K562 (cell line): ENCODE results near the gene FAM83D. TPM values are rescaled to one million over a fixed set of nuclear protein-coding genes. Genes with fewer than 3 reads are reported as not detected.

ENCODE experiments used
- BRF1 ChIP-seq: IDR thresholded peaks from 3 replicates; pipeline ENCODE4 v1.6.1; 2011; ENCODE audit warnings: borderline replicate concordance, mild to moderate bottlenecking; ENCODE audit not compliant: insufficient read length; ENCODE audit errors: extremely low read depth
- DMBX1 ChIP-seq: fragments of 250-450 bp; sonication (Bioruptor Pico); IDR thresholded peaks from 2 replicates; pipeline ENCODE4 v1.8.0; 2022; ENCODE audit warnings: inconsistent platforms, mild to moderate bottlenecking, moderate library complexity, borderline replicate concordance
- EP300 ChIP-seq: IDR thresholded peaks from 2 replicates; pipeline ENCODE4 v1.6.1; 2012; ENCODE audit warnings: low read length, improper control_type of control experiment
- FOXK1 ChIP-seq: sonication (generic); formaldehyde crosslinking; IDR thresholded peaks from 2 replicates; pipeline ENCODE4 v1.8.0; 2022; ENCODE audit warnings: missing genetic modification reagents, mild to moderate bottlenecking, borderline replicate concordance
- FOXM1 ChIP-seq, 2 experiments: fragments of 450-650 bp in 1 of 2; sonication (generic) in 1 of 2; formaldehyde crosslinking in 1 of 2; IDR thresholded peaks; 2 replicates each; pipeline versions ENCODE4 v1.6.1 to v1.9.0; 2017 to 2022; ENCODE audit warnings: low read depth in 2 of 2, mild to moderate bottlenecking in 2 of 2, missing genetic modification reagents in 1 of 2, moderate library complexity in 1 of 2
- HIVEP1 ChIP-seq: fragments of 250-450 bp; sonication (Bioruptor Pico); IDR thresholded peaks from 2 replicates; pipeline ENCODE4 v1.4.0; 2020; ENCODE audit warnings: mild to moderate bottlenecking
- HNRNPLL ChIP-seq: fragments of 200-400 bp; formaldehyde crosslinking; IDR thresholded peaks from 2 replicates; pipeline ENCODE4 v1.6.1; 2017; ENCODE audit warnings: low read length, low read depth, mild to moderate bottlenecking; ENCODE audit not compliant: poor library complexity, severe bottlenecking
- HOXB6 ChIP-seq: fragments of 250-450 bp; sonication (Bioruptor Pico); IDR thresholded peaks from 2 replicates; pipeline ENCODE4 v1.5.1; 2022; ENCODE audit warnings: mild to moderate bottlenecking, borderline replicate concordance
- MBD1 ChIP-seq: fragments of 250-450 bp; sonication (Bioruptor Pico); IDR thresholded peaks from 2 replicates; pipeline ENCODE4 v1.8.0; 2022; ENCODE audit warnings: inconsistent platforms
- RBM22 ChIP-seq: fragments of 200-400 bp; formaldehyde crosslinking; IDR thresholded peaks from 2 replicates; pipeline ENCODE4 v1.6.1; 2018; ENCODE audit warnings: low read length, low read depth; ENCODE audit not compliant: poor library complexity, severe bottlenecking
- SAFB2 ChIP-seq: fragments of 200-400 bp; formaldehyde crosslinking; IDR thresholded peaks from 2 replicates; pipeline ENCODE4 v1.6.1; 2018; ENCODE audit warnings: borderline replicate concordance, low read length, low read depth, moderate library complexity; ENCODE audit not compliant: severe bottlenecking
- SMAD1 ChIP-seq: fragments of 150-350 bp; IDR thresholded peaks from 2 replicates; pipeline ENCODE4 v1.6.1; 2014; ENCODE audit warnings: low read length, low read depth; ENCODE audit not compliant: partially characterized antibody
- TCF3 ChIP-seq: sonication (generic); formaldehyde crosslinking; IDR thresholded peaks from 2 replicates; pipeline ENCODE4 v1.4.0; 2020; ENCODE audit warnings: mild to moderate bottlenecking, missing genetic modification reagents
- THAP12 ChIP-seq: fragments of 250-450 bp; sonication (Bioruptor Pico); IDR thresholded peaks from 2 replicates; pipeline ENCODE4 v1.9.0; 2021; ENCODE audit warnings: mild to moderate bottlenecking, inconsistent platforms
- THRAP3 ChIP-seq: fragments of 450-650 bp; IDR thresholded peaks from 2 replicates; pipeline ENCODE4 v1.6.1; 2016; ENCODE audit warnings: mild to moderate bottlenecking, inconsistent platforms, borderline replicate concordance
- ZC3H4 ChIP-seq: sonication (generic); formaldehyde crosslinking; IDR thresholded peaks from 2 replicates; pipeline ENCODE4 v1.9.0; 2021; ENCODE audit warnings: missing genetic modification reagents, borderline replicate concordance
- ZKSCAN3 ChIP-seq: fragments of 250-450 bp; sonication (Bioruptor Pico); IDR thresholded peaks from 2 replicates; pipeline ENCODE4 v1.4.0; 2020
- polyA plus RNA-seq, 8 experiments: library from polyadenylated mRNA; depleted of rRNA in 4 of 8; stranded (reverse) in 5 of 8; unstranded in 3 of 8; fragments of >200 nt; fragmentation: Nextera tagmentation in 2 of 8; fragmentation: Illumina TruSeq in 1 of 8; extraction: Ambion mirVana in 2 of 8; extraction: Trizol in 1 of 8; gene quantifications; 2 replicates each; pipeline versions ENCODE4 v1.2.1 to v1.2.3, GENCODE V29; 2011 to 2014; ENCODE audit warnings: inconsistent platforms in 1 of 8, missing spikeins in 1 of 8
- total RNA-seq, 7 experiments: library from RNA; depleted of rRNA in 6 of 7; stranded (reverse); fragments of >200 nt in 6 of 7; fragmentation: Illumina TruSeq in 2 of 7; extraction: Trizol in 2 of 7; gene quantifications; 2 replicates each; pipeline versions ENCODE4 v1.2.1 to v1.2.3, GENCODE V29; 2011 to 2021; ENCODE audit warnings: low replicate concordance in 1 of 7

FAM83D gene
- total and polyA plus RNA-seq, 9 of the 15 experiments (the other 6 are each of a cell fraction or from before 2014, with no cell fraction given): 8.2 to 66.1 (median 43.5) TPM

- TF ChIP-seq SAFB2: no peak
- no peak for TF ChIP-seq BRF1
- no peak for TF ChIP-seq ZC3H4 (CRISPR knock-in tag)
- no peak for TF ChIP-seq FOXK1 (CRISPR knock-in tag)
- no peak for TF ChIP-seq TCF3
- no peak for TF ChIP-seq THRAP3
- TF ChIP-seq MBD1 (CRISPR knock-in tag): no peak
- no peak for TF ChIP-seq SMAD1
- no peak for TF ChIP-seq DMBX1 (CRISPR knock-in tag)
- TF ChIP-seq HNRNPLL: no peak
- TF ChIP-seq HOXB6: no peak
- TF ChIP-seq HIVEP1: no peak
- TF ChIP-seq FOXM1 (IDR thresholded peaks at IDR 0.05; ENCODE audit: low read depth): no peak
- no peak for TF ChIP-seq FOXM1 (CRISPR knock-in tag; IDR thresholded peaks at IDR 0.05; ENCODE audit: low read depth)
- TF ChIP-seq EP300: no peak
- TF ChIP-seq THAP12: no peak
- TF ChIP-seq RBM22: no peak
- TF ChIP-seq ZKSCAN3: no peak
Observed at GRCh38 chr20:38953630-38954340, 27.6 kb downstream of the FAM83D start (continued).
